Measurements from ENCODE around the gene BCAS4. TPM values are rescaled to one million over a fixed set of nuclear protein-coding genes. Genes with fewer than 3 reads are reported as not detected.

BCAS4 gene
- total RNA-seq, 1 donor, result 2.7 TPM

GRCh38 chr20:50915424-50915823 is 120.6 kb downstream of the BCAS4 start:
- no peak overlapping the region for H3K4me3 ChIP-seq (ENCODE audit: low read depth, low read length)
- peak; percentile 54 for DNase-seq (ENCODE audit: low read depth)
- no peak for TF ChIP-seq CTCF (IDR thresholded peaks at IDR 0.05; ENCODE audit: insufficient read depth, low read length)

GRCh38 chr20:50916257-50916656 is 121.4 kb downstream of the BCAS4 start:
- TF ChIP-seq CTCF (IDR thresholded peaks at IDR 0.05; ENCODE audit: insufficient read depth, low read length), result no peak
- no peak overlapping the region for H3K4me3 ChIP-seq (ENCODE audit: low read depth, low read length)
- peak; percentile 44 for DNase-seq (ENCODE audit: low read depth)

- DNase-seq (ENCODE audit: low read depth), result no peak
- TF ChIP-seq CTCF (IDR thresholded peaks at IDR 0.05; ENCODE audit: insufficient read depth, low read length), result no peak
- H3K4me3 ChIP-seq (ENCODE audit: low read depth, low read length), result no peak overlapping the region
These were observed 122.1 kb downstream of the BCAS4 start for GRCh38 chr20:50916934-50917333.

- TF ChIP-seq CTCF (IDR thresholded peaks at IDR 0.05; ENCODE audit: insufficient read depth, low read length), result no peak
- peak; percentile 76 for DNase-seq (ENCODE audit: low read depth)
- H3K4me3 ChIP-seq (ENCODE audit: low read depth, low read length), result no peak overlapping the region
These were observed 123.5 kb downstream of the BCAS4 start for GRCh38 chr20:50918403-50918802.

GRCh38 chr20:50919567-50919966 is 124.7 kb downstream of the BCAS4 start:
- peak; percentile 63 for DNase-seq (ENCODE audit: low read depth)
- TF ChIP-seq CTCF (IDR thresholded peaks at IDR 0.05; ENCODE audit: insufficient read depth, low read length), result no peak
- H3K4me3 ChIP-seq (ENCODE audit: low read depth, low read length), result no peak overlapping the region

- H3K4me3 ChIP-seq (ENCODE audit: low read depth, low read length), result no peak overlapping the region
- DNase-seq (ENCODE audit: low read depth), result peak; percentile 25
- TF ChIP-seq CTCF (IDR thresholded peaks at IDR 0.05; ENCODE audit: insufficient read depth, low read length), result no peak
These were observed 126.1 kb downstream of the BCAS4 start for GRCh38 chr20:50920997-50921396.

- no peak for TF ChIP-seq CTCF (IDR thresholded peaks at IDR 0.05; ENCODE audit: insufficient read depth, low read length)
- H3K4me3 ChIP-seq (ENCODE audit: low read depth, low read length), result no peak overlapping the region
- DNase-seq (ENCODE audit: low read depth), result no peak
These were observed 127.1 kb downstream of the BCAS4 start for GRCh38 chr20:50921803-50922501.

Measured in fibroblast of the aortic adventitia (primary cell).